Measurements from ENCODE around the gene SCYL2. TPM values are rescaled to one million over a fixed set of nuclear protein-coding genes. Genes with fewer than 3 reads are reported as not detected.

The SCYL2 gene
- polyA plus RNA-seq, 3 donors from 2014 or later = 25.3 to 34.3 (median 29.9) TPM

GRCh38 chr12:100356644-100357223 lies 89.8 kb downstream of the SCYL2 start, which contains the start of gene SLC17A8:
Gene SLC17A8 (plus strand): TSS chr12:100357074. CDS start chr12:100357392, 318 bp downstream.
- H3K27me3 Mint-ChIP-seq (ENCODE audit: low read depth in 3 of 3) = peaks cover 2 to 12% (median 3%) of the 10 kb centered on the region in 3 donors
- no peak within 1 kb of the TSS for H3K4me3 Mint-ChIP-seq

DNA sequence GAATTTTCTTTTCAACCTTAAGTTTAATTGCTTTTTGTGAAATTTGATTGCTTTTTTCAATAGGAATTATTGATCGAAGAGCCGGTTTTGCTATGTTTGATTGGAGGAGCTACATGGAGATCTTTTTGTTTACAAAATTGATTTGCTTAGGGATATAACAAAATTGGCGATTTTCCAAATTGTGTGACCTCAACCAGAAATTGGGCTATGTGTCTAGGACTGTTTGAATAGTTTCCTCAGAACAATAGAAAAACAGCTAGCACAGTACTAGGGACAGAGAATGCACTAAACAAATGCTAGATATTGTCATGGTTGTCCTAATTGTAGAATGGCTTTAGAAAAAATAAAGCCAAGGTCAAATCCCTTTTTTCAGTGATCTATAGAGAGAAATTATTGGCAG lies 92.3 kb downstream of the SCYL2 start:
- no peaks in the 10 kb centered on the region for H3K9me3 Mint-ChIP-seq
- H3K4me1 Mint-ChIP-seq = no peaks in the 10 kb centered on the region
- H3K27me3 Mint-ChIP-seq (ENCODE audit: low read depth in 3 of 3) = peaks cover 2 to 9% (median 6%) of the 10 kb centered on the region in 3 donors
- DNase-seq = no peak
- no peaks in the 10 kb centered on the region for H3K36me3 Mint-ChIP-seq
- no peak overlapping the region for H3K27ac Mint-ChIP-seq
- no peak overlapping the region for H3K4me3 Mint-ChIP-seq

More at GRCh38 chr12:100356644-100357223, 89.8 kb downstream of the SCYL2 start, which contains the start of gene SLC17A8:
- no peaks in the 10 kb centered on the region for H3K9me3 Mint-ChIP-seq
- H3K27ac Mint-ChIP-seq = no peak within 1 kb of the TSS
- H3K36me3 Mint-ChIP-seq = no peaks in the 10 kb centered on the region
- no peaks in the 10 kb centered on the region for H3K4me1 Mint-ChIP-seq
- DNase-seq = no peak

DNA sequence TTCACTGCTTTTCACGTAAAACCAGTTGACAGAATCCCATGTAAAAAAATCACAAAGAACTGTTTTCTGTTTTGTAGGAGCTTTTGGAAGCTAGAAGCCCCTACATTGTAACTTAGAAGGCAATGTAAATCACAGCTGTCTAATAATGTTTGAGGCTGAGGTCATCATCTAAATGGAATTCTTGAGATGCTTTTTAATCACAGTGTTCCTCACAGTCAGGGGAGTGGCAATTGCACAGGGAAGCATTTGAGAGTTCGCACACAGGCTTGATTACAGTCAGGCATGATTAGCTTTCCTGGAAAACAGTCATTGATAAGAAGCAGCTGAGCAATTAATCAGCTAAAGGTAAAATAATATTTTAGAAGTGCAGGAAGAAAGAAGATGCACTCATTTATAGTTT lies 92.8 kb downstream of the SCYL2 start:
- Mint-ChIP-seq H3K27ac (no peak overlapping the region), H3K4me3 (no peak overlapping the region), H3K36me3 (no peaks in the 10 kb centered on the region), H3K4me1 (no peaks in the 10 kb centered on the region), H3K9me3 (no peaks in the 10 kb centered on the region), H3K27me3 (ENCODE audit: low read depth in 3 of 3) (peaks cover 3 to 9% (median 6%) of the 10 kb centered on the region in 3 donors)
- no peak for DNase-seq

- no peak overlapping the region for H3K4me3 Mint-ChIP-seq
- DNase-seq = no peak
- no peak overlapping the region for H3K27ac Mint-ChIP-seq
- no peaks in the 10 kb centered on the region for H3K9me3 Mint-ChIP-seq
- H3K36me3 Mint-ChIP-seq = no peaks in the 10 kb centered on the region
- peaks cover 3 to 9% (median 6%) of the 10 kb centered on the region in 3 donors for H3K27me3 Mint-ChIP-seq (ENCODE audit: low read depth in 3 of 3)
- H3K4me1 Mint-ChIP-seq = no peaks in the 10 kb centered on the region
These were observed 93.5 kb downstream of the SCYL2 start for GRCh38 chr12:100360450-100360849.

DNA sequence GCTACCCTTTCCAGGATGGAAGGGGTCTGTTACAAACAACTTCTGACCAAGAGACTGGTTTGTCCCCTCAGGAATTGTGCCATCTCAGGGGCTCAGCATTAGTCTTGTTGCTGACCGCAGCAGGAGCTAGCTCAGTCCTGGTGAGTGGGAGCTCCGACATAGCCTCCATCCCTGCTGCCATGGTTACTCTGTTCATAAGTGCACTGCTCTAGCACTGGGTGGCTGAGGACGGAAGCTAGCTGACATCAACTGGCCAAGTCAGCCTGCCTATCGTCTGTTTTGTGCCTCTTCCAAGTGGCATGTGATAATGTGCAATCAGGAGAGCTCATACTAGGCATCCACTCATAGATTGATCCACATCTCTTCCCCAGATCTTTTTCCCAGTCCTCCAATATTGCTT lies 97.3 kb downstream of the SCYL2 start:
- no peak overlapping the region for H3K27ac Mint-ChIP-seq
- no peaks in the 10 kb centered on the region for H3K4me1 Mint-ChIP-seq
- H3K4me3 Mint-ChIP-seq = no peak overlapping the region
- H3K9me3 Mint-ChIP-seq = no peaks in the 10 kb centered on the region
- H3K27me3 Mint-ChIP-seq (ENCODE audit: low read depth in 3 of 3) = peaks cover 1 to 6% (median 3%) of the 10 kb centered on the region in 3 donors
- no peak for DNase-seq
- H3K36me3 Mint-ChIP-seq = no peaks in the 10 kb centered on the region

GRCh38 chr12:100365411-100365810 lies 98.4 kb downstream of the SCYL2 start:
- peaks cover 1 to 6% (median 3%) of the 10 kb centered on the region in 3 donors for H3K27me3 Mint-ChIP-seq (ENCODE audit: low read depth in 3 of 3)
- H3K36me3 Mint-ChIP-seq = no peaks in the 10 kb centered on the region
- H3K9me3 Mint-ChIP-seq = no peaks in the 10 kb centered on the region
- H3K4me3 Mint-ChIP-seq = no peak overlapping the region
- H3K4me1 Mint-ChIP-seq = no peaks in the 10 kb centered on the region
- H3K27ac Mint-ChIP-seq = no peak overlapping the region
- no peak for DNase-seq

- Mint-ChIP-seq H3K27me3 (ENCODE audit: low read depth in 3 of 3) (peaks cover 0 to 8% (median 0%) of the 10 kb centered on the region in 3 donors), H3K4me1 (no peaks in the 10 kb centered on the region), H3K9me3 (peaks cover 0 to 2% (median 0%) of the 10 kb centered on the region in 6 donors), H3K27ac (no peak overlapping the region), H3K4me3 (no peak overlapping the region), H3K36me3 (no peaks in the 10 kb centered on the region)
- no peak for DNase-seq
These were observed 101.1 kb downstream of the SCYL2 start for GRCh38 chr12:100368066-100368465.

DNA sequence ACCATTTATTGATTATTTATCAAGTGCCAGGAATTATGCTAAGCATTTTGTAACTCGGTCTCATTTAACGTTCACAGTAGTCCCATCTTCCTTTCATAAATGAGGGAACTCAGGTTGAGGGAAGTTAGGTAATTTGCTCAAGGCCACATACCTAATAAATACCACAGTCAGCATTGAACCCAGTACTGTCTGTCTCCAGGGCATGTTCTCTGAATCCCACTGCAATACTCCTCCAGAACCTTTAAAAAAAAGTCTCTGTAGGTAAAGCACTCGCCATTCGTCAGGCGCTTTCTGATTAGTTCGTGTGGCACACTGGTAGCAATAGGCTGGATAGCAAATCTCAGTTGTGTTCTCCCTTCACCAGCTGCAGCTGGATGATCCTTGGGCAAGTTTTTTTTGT lies 104.2 kb downstream of the SCYL2 start:
- Mint-ChIP-seq H3K4me3 (no peak overlapping the region), H3K36me3 (no peaks in the 10 kb centered on the region), H3K9me3 (peaks cover 0 to 2% (median 0%) of the 10 kb centered on the region in 6 donors), H3K27me3 (ENCODE audit: low read depth in 3 of 3) (peaks cover 0 to 7% (median 4%) of the 10 kb centered on the region in 3 donors), H3K27ac (no peak overlapping the region), H3K4me1 (no peaks in the 10 kb centered on the region)
- no peak for DNase-seq

GRCh38 chr12:100372853-100373640 lies 106.1 kb downstream of the SCYL2 start:
- no peak overlapping the region for H3K27ac Mint-ChIP-seq
- DNase-seq = no peak
- H3K36me3 Mint-ChIP-seq = no peaks in the 10 kb centered on the region
- H3K27me3 Mint-ChIP-seq (ENCODE audit: low read depth in 3 of 3) = peaks cover 0 to 7% (median 4%) of the 10 kb centered on the region in 3 donors
- H3K4me3 Mint-ChIP-seq = no peak overlapping the region
- H3K4me1 Mint-ChIP-seq = no peaks in the 10 kb centered on the region
- H3K9me3 Mint-ChIP-seq = peaks cover 0 to 2% (median 0%) of the 10 kb centered on the region in 6 donors

GRCh38 chr12:100375038-100375735 lies 108.2 kb downstream of the SCYL2 start:
- peaks cover 0 to 7% (median 4%) of the 10 kb centered on the region in 3 donors for H3K27me3 Mint-ChIP-seq (ENCODE audit: low read depth in 3 of 3)
- DNase-seq = no peak
- H3K27ac Mint-ChIP-seq = no peak overlapping the region
- H3K4me1 Mint-ChIP-seq = no peaks in the 10 kb centered on the region
- H3K9me3 Mint-ChIP-seq = peaks cover 0 to 2% (median 0%) of the 10 kb centered on the region in 6 donors
- no peaks in the 10 kb centered on the region for H3K36me3 Mint-ChIP-seq
- no peak overlapping the region for H3K4me3 Mint-ChIP-seq

GRCh38 chr12:100376161-100376560 lies 109.2 kb downstream of the SCYL2 start:
- no peak for DNase-seq
- no peaks in the 10 kb centered on the region for H3K4me1 Mint-ChIP-seq
- no peaks in the 10 kb centered on the region for H3K36me3 Mint-ChIP-seq
- peaks cover 0 to 6% (median 5%) of the 10 kb centered on the region in 3 donors for H3K27me3 Mint-ChIP-seq (ENCODE audit: low read depth in 3 of 3)
- H3K9me3 Mint-ChIP-seq = peaks cover 0 to 2% (median 0%) of the 10 kb centered on the region in 6 donors
- no peak overlapping the region for H3K27ac Mint-ChIP-seq
- no peak overlapping the region for H3K4me3 Mint-ChIP-seq

DNA sequence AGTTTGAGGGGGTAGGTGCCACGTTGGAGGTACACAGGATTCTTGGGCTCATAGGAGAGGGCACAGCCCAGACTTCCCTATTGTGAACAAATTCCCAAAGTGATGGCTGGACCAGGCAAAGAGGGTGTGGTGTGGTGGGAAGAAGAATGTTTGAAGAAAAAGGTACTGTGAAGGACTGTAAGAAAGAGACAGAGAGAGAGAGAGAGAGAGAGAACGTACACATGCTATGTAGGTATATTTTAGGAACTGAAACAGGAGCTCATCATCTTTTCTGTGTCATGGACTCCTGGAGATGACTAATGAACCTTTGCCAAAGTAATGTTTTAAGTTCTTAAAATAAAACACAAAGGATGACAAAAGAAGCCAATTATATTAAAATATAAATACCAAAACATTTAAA lies 114.4 kb downstream of the SCYL2 start:
- no peaks in the 10 kb centered on the region for H3K4me1 Mint-ChIP-seq
- H3K27me3 Mint-ChIP-seq (ENCODE audit: low read depth in 3 of 3) = peaks cover 0 to 2% (median 2%) of the 10 kb centered on the region in 3 donors
- no peak overlapping the region for H3K27ac Mint-ChIP-seq
- no peak for DNase-seq
- H3K36me3 Mint-ChIP-seq = no peaks in the 10 kb centered on the region
- H3K4me3 Mint-ChIP-seq = no peak overlapping the region
- H3K9me3 Mint-ChIP-seq = no peaks in the 10 kb centered on the region

DNA sequence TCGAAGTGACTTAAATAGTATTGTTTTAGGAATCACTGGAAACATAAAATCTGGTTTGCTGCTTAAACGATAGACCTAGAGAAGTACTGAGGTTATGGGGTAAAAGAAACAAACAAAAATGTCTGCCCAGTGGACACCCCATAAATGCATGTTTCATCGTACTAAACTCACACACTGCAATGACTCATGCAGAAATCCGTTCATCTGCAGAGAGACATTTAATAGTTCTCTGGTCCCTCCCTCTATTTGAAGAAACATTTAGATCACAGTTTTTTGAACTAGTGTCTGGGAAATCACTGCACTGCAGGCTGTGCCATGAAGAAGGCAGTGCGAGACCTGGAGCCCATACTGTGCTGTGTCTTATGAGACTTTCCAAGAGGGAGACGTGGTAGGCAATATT lies 115.4 kb downstream of the SCYL2 start:
- Mint-ChIP-seq H3K9me3 (no peaks in the 10 kb centered on the region), H3K36me3 (no peaks in the 10 kb centered on the region), H3K4me1 (no peaks in the 10 kb centered on the region), H3K4me3 (no peak overlapping the region), H3K27me3 (ENCODE audit: low read depth in 3 of 3) (peaks cover 0 to 2% (median 2%) of the 10 kb centered on the region in 3 donors), H3K27ac (no peak overlapping the region)
- DNase-seq = no peak
